Measurements from ENCODE around the gene GIT1.

Gene GIT1

DNA sequence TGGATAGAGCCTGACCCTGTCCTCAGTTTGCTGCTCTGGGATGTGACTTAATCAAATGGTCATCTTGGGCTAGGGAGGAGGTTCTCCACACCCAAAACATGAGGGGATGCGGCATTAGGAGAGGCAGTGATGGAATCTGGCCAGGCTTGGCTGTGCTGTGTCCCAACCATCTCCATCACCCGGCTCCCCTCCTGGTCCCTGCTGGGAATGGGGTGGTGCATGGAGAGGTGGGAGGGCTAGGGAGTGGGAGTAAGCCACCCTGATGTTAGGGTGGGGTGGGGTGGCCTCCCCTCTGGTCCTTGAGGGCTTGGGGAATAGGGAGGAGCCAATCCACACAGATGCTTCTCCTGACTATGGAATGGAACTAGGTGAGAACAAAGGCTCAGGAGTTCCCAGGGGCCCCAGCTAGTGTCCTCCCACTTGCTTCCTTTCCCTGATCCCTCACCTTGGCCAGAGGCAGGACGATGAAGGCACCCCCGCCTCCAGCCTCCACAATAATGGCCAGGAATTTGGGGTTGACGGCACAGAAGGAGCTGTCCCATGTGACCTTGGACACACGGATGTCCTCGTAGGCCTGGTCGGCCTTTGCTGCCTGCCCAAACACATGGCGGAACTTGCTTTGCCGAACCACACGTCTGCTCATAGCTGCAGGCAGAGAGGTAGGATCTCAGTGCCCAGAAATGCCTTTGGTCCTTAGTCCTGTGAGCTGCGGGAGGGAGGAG is 31.5 kb upstream of the GIT1 start:
- POLR2A ChIA-PET: interaction anchor here (0.6 kb wide), 1 partner anchor 141 kb away, joined by 3 read pairs; no protein-coding TSS in a partner anchor
- CTCF ChIA-PET: interaction anchor here (0.7 to 12.9 kb wide), 9 partner anchors 7 to 472 kb away, joined by 3 to 210 read pairs (median 6); no protein-coding TSS in a partner anchor

DNA sequence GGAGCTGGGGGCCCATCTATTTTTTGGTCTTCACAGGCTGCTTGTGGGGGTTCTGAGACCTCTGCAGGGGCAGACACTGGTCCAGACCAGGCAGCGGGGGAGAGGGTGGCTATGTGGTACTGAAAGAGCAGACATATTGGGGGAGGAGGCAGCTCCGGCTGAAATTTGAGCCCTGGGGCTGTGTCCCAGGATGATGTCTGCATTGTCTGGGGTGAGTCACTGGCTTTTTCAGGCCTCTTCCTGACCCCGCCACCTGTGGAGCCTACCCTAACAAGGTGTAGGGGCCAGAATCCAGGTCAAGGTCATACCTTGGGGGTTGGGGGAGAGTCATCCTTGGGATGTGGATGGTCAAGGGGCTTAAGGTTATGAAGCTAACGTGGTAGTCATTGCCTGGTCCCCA is 30.8 kb upstream of the GIT1 start:
- ChIA-PET POLR2A (no interaction called here), CTCF (interaction anchor here (1.4 to 12.9 kb wide), 7 partner anchors 19 to 250 kb away, joined by 3 to 210 read pairs (median 6); no protein-coding TSS in a partner anchor)
- TF ChIP-seq, protein P1, sequence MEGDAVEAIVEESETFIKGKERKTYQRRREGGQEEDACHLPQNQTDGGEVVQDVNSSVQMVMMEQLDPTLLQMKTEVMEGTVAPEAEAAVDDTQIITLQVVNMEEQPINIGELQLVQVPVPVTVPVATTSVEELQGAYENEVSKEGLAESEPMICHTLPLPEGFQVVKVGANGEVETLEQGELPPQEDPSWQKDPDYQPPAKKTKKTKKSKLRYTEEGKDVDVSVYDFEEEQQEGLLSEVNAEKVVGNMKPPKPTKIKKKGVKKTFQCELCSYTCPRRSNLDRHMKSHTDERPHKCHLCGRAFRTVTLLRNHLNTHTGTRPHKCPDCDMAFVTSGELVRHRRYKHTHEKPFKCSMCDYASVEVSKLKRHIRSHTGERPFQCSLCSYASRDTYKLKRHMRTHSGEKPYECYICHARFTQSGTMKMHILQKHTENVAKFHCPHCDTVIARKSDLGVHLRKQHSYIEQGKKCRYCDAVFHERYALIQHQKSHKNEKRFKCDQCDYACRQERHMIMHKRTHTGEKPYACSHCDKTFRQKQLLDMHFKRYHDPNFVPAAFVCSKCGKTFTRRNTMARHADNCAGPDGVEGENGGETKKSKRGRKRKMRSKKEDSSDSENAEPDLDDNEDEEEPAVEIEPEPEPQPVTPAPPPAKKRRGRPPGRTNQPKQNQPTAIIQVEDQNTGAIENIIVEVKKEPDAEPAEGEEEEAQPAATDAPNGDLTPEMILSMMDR (IDR thresholded peaks at IDR 0.05; ENCODE audit: insufficient read depth, low read length, missing control alignments): no peak
- no peak overlapping the region for H3K4me3 ChIP-seq (ENCODE audit: low read depth, low read length)
- DNase-seq (ENCODE audit: low read depth, low spot score): no peak

More for the DNA sequence above, 31.5 kb upstream of the GIT1 start:
- no peak for DNase-seq (ENCODE audit: low read depth, low spot score)
- no peak overlapping the region; the same call in 1 of the 2 replicates for H3K4me3 ChIP-seq (ENCODE audit: low read depth, low read length)
- TF ChIP-seq, protein P1 (IDR thresholded peaks at IDR 0.05; ENCODE audit: insufficient read depth, low read length, missing control alignments): no peak

DNA sequence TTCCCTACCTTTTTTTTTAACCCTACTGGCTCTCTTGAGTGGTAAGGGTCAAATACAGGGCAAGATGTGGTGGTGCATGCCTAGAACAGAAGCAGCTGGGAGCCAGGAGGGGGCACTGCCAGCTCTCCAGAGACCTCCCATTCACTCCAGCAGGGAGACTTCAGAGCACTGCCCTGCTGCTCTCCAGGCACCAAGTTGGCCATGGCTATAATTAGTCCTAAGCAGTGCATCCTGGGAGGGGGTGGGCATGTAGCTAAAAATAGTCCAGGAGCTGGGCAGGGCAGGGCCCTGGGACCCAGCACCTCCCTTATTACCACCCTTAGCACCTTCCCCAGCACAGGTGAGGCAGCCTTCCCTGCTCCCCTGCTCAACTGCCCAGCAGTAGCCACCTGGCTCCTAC is 29.8 kb upstream of the GIT1 start:
- CTCF ChIA-PET: interaction anchor here (0.7 to 12.9 kb wide), 13 partner anchors 11 to 474 kb away, joined by 3 to 210 read pairs (median 6); partner anchors contain the start of gene ANKRD13B
- no peak for DNase-seq (ENCODE audit: low read depth, low spot score)

DNA sequence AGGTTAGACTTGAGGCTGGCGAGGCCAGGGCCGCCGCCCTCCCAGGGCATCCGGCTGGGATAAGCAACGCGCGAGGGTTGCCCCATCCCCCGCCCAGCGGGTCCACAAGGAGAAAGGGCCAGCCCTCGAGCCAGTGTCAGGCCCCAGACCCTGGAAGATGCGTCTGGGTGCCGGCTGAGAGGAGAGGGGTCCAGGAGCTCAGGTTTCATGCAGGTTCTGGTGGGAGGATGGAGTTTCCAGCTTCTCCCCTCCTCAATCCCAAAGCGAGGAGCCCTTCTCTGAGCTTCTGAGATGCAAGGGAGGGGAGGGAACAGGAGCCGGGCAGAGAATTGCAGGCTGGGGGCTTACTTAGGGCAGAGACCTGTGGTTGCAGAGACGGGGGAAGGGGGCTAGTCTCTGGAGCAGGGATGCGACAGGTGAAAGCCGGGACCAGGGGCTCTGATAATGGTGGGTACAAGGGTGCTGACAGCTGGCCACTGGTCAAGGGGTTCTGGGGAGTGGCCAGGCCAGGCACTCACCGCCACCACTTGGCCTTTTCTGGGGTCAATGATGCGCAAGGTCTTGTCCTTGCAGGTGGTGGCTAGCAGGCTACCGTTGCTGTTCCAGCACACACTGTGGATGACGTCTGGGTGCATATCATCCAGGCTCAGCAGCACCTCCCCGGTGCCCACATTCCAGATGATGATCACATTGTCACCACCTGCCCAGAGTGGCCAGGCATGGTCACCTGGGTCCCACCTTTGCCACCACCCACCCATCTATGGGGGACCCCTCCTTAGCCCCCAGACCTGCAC is 29.0 kb upstream of the GIT1 start:
- TF ChIP-seq, protein P1 (IDR thresholded peaks at IDR 0.05; ENCODE audit: insufficient read depth, low read length, missing control alignments): no peak
- no peak for DNase-seq (ENCODE audit: low read depth, low spot score)
- ChIA-PET CTCF (interaction anchor here (0.7 to 12.9 kb wide), 39 partner anchors 9 to 649 kb away, joined by 3 to 210 read pairs (median 6); partner anchors contain the start of genes ABHD15, ANKRD13B and SSH2), POLR2A (no interaction called here)
- no peak overlapping the region for H3K4me3 ChIP-seq (ENCODE audit: low read depth, low read length)

More for the DNA sequence above, 29.8 kb upstream of the GIT1 start:
- TF ChIP-seq, protein P1 (IDR thresholded peaks at IDR 0.05; ENCODE audit: insufficient read depth, low read length, missing control alignments): peak; percentile 49
- no peak overlapping the region for H3K4me3 ChIP-seq (ENCODE audit: low read depth, low read length)
- POLR2A ChIA-PET: no interaction called here

DNA sequence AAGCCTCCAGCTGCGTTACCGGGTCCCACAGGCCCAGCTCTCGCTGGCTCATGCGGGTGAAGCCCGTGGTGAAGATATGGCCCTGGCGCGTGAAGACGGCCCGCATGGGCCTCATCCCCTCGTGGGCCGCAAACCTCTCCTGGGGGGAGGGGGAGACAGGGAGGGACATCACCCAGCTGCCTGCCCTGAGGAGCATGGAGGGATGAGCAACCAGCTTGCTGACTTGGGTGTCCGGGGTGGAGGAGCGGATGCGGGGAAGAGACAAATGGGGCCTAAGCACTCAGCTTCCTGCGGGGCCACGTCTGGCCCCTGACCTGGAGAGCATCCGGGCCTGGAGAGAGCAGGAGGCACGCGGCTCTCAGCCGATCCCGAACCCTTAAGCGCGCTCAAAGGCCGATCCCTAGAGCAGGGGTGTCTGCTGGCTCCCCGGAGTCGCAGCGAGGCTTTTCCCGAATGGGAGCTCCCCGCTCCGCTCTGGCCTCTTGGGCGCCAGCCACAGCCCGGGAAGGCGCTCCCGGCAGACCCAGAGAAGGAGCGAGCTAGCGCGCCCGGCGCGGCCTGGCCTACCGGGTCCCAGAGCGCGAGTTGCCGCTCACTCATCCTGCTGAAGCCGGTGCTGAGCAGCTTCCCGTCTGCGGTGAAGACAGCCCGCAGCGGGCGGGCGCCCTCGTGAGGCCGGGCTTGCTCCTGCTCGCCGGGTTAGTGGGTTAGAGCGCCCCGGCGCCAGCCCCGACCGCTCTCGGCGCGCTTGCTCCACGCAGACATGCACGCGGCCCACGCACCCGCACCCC is 28.2 kb upstream of the GIT1 start:
- H3K4me3 ChIP-seq (ENCODE audit: low read depth, low read length): peak overlapping the region; percentile 12
- CTCF ChIA-PET: interaction anchor here (0.7 to 12.9 kb wide), 49 partner anchors 9 to 650 kb away, joined by 3 to 210 read pairs (median 5); partner anchors contain the start of genes ABHD15, ANKRD13B and SSH2

More for the DNA sequence above, 28.2 kb upstream of the GIT1 start:
- no peak for DNase-seq (ENCODE audit: low read depth, low spot score)
- TF ChIP-seq, protein P1 (IDR thresholded peaks at IDR 0.05; ENCODE audit: insufficient read depth, low read length, missing control alignments): peak; percentile 76
- POLR2A ChIA-PET: no interaction called here
